AG08395 (cell line): ENCODE measurements around the gene TBC1D22A.

Experiments
- DNase-seq: peaks from one replicate; pipeline ENCODE4 v3.0.0; 2012; ENCODE audit warnings: mixed read lengths, low spot score

TBC1D22A gene

DNA sequence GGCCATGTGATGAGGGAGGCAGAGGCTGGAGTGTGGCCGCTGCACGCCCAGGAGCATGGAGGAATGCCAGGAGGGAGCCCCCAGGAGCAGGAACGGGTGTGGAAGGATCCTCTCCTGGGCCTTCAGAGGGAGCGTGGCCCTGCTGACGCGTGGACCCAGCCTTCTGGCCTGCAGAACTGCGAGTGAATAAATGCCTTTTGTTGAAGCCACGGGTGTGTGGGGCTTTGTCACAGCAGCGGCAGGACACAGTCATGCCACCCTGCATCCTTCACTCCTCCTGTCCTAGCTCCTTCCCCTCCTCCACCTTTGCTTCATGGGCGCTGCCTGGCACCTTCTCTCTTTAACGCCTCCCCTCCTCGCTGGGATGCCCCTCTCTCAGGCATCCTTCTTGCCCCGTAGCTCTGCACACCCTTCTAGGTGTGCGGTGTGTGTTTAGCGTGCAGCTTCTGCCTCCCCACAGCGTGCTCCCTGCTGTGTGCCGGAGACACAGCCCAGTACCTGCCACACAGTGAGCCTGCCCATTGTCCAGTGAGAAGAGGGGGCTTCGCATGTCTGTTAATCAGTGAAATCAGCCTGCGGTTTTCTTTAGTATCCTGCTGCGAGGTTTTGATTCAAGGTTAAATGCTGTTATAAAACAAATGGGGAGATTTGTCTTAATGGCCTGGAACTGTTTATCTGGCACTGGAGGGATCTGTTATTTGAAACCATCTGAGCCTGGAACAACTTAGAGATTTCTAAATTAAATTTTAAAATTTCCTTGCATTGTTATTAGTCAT lies 459.6 kb downstream of the TBC1D22A start:
- DNase-seq: no peak
